HAP-1 (cell line): ENCODE measurements around the gene LRCH1.

ENCODE experiments used
- DNase-seq, 2 experiments: peaks; one replicate each; pipeline ENCODE4 v3.0.0-alpha.2; 2016 to 2020; ENCODE audit warnings: low spot score in 2 of 2
- H3K27me3 ChIP-seq: fragments of 250-450 bp; sonication (Bioruptor Pico); 2 replicates; pipeline ENCODE4 v1.5.1; 2020; ENCODE audit warnings: low read depth, mild to moderate bottlenecking, moderate library complexity
- H3K36me3 ChIP-seq: fragments of 250-450 bp; sonication (Bioruptor Pico); replicated peaks from 2 replicates; pipeline ENCODE4 v1.5.1; 2020; ENCODE audit warnings: mild to moderate bottlenecking
- H3K4me1 ChIP-seq: fragments of 250-450 bp; sonication (Bioruptor Pico); 2 replicates; pipeline ENCODE4 v1.5.1; 2020; ENCODE audit warnings: mild to moderate bottlenecking
- H3K4me3 ChIP-seq: fragments of 250-450 bp; sonication (Bioruptor Pico); 2 replicates; pipeline ENCODE4 v1.5.1; 2020; ENCODE audit warnings: mild to moderate bottlenecking, moderate library complexity
- H3K9me3 ChIP-seq: fragments of 250-450 bp; sonication (Bioruptor Pico); 2 replicates; pipeline ENCODE4 v1.5.1; 2020; ENCODE audit warnings: mild to moderate bottlenecking, moderate library complexity
- in situ Hi-C: fragments of 300-500 bp; cut with MboI; formaldehyde crosslinking; loops from 3 replicates; pipeline ENCODE4 v1.14.3; 2020; ENCODE audit warnings: low sequenced_read_pairs, inconsistent platforms, mixed read lengths

LRCH1 gene

DNA sequence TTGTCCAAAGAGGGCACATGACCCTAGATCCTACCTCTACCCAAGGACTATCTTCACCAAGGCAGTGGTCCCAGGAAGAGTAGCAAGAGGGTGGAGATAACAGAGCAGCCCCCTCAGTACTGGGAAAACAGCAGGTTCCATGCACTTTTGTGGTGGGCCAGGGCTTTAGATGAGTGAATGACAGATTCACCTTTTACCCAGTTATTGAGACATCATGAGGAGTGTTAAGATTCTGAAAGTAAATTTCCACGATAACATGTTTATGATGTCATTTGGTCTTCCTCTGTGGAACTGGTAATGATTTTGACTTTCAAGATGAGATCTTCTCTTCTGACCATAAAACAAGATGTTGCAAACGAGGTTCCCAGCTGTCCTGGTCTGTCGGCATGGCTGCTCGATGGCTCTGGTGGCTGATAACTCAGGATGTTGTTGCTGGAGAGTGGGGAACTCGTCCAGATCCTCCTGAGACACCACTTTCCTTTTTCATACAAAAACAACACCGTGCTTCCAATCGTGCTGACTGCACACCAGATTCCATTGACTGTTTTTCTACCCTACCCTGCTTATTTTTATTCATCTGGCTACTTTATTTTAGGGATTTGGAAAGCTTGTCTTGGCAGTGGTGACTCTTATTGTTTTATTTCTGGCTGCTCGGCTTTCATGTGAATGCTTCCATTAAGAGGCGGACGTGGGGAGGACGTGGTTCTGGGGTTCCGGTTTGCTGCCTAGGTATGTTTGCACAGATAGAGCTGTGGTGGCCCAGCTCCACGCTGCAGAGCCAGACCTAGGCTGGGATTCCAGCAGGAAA, 88.5 kb downstream of the LRCH1 start:
- no peak for DNase-seq
- in situ Hi-C loops = no loop called here
- Histone ChIP-seq H3K9me3 (no peaks in the 10 kb centered on the region), H3K27me3 (no peaks in the 10 kb centered on the region), H3K4me3 (no peak overlapping the region), H3K36me3 (no peaks in the 10 kb centered on the region), H3K4me1 (no peaks in the 10 kb centered on the region; the same call in 1 of the 2 replicates)

DNA sequence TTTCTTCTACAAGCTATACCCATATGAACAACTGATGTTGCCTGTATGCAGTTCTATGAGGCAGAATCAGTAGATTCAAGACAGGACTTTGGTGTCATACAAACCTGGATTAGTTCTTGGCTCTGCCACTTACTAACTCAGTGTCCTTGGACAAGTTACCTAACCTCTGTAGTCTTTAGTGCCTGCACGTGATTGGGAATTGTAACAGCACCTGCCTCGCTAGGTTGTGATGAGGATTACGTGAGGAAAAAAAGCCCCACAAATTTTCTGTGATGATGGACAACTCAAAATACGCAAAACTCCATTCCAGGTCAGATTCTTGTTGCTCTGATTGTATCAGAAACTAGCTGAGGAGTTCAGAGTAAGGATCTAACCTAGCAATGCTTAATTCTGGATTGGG, 89.3 kb downstream of the LRCH1 start:
- Histone ChIP-seq H3K4me3 (no peak overlapping the region), H3K36me3 (no peaks in the 10 kb centered on the region), H3K4me1 (peaks cover 3% of the 10 kb centered on the region), H3K9me3 (no peaks in the 10 kb centered on the region), H3K27me3 (no peaks in the 10 kb centered on the region)
- in situ Hi-C loops = no loop called here
- no peak for DNase-seq

DNA sequence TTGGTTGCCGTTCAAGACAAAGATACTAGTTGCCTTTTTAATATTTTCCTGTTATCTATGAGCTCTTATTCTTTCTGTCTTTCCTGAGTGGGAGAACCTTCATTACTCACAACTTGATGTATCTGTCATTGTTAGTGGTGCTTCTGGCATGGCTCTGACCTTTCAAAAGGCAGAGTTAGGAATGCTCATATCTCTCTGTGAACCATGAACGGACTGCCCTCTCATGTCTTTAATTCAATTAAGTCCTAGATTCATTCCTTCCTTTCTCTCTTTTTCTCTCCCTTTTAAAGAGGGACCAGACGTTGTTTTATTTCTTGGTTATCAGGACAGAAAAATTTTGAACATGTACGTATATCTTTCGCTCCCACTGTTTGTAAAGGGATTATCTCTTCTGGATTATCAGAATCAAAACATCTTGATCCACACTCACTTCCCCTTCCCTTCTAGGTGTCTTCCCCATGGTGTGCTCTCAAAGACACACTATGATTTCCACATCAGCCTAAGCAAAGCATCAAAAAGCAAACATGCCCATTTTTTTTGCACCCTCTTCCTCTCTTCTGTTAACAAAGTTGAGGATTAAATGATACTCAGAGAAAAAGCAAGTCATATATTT, 90.3 kb downstream of the LRCH1 start:
- no peak for DNase-seq
- H3K36me3 ChIP-seq = no peaks in the 10 kb centered on the region
- H3K27me3 ChIP-seq = no peaks in the 10 kb centered on the region
- H3K4me3 ChIP-seq = no peak overlapping the region
- peaks cover 11% of the 10 kb centered on the region for H3K4me1 ChIP-seq
- H3K9me3 ChIP-seq = no peaks in the 10 kb centered on the region
- in situ Hi-C loops = no loop called here

DNA sequence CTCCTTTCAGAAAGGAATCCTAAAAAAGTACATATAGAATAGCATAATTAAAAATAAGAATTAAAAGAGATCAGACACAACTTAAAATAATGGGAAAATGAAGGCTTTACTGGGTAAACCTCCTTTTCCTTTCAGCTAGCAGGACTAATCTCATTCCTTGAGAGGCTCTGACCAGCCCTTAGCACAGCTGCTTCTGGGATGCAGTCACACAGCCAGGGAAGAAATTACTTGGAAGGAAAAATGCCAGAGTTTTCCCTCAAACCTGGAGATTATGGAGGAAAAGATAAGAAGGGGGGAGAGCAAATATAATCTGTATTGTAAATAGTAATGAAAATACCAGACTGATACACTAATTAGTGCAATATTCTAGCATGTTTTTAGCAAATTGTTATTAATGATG, 91.8 kb downstream of the LRCH1 start:
- no peaks in the 10 kb centered on the region for H3K36me3 ChIP-seq
- no peaks in the 10 kb centered on the region for H3K27me3 ChIP-seq
- H3K4me1 ChIP-seq = peaks cover 12% of the 10 kb centered on the region
- no peak overlapping the region for H3K4me3 ChIP-seq
- no peak for DNase-seq
- H3K9me3 ChIP-seq = no peaks in the 10 kb centered on the region
- in situ Hi-C loops = no loop called here

DNA sequence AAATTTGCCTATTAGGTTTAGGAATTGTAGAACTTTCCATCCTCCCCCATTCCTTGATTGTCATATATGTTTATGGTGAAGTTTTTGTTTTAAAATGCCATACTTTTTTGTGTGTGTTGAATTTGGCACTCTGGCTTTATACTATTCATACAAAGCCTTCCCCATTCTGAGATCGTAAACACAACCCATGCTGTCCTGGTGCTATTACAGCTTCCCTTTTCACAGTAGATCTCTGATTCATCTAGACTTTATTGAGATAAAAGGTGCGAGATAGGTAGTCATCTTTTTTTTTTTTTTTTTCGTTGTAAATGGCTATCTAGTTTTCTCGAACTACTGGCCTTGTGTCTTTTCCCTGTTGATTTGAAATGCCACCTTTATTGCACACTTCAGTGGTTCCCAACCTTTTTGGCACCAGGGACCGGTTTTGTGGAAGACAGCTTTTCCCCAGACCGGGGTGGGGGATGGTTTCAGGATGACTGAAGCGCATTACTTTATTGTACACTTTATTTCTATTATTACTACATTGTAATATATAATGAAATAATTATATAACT, 94.6 kb downstream of the LRCH1 start:
- H3K9me3 ChIP-seq = no peaks in the 10 kb centered on the region
- no peak for DNase-seq
- H3K27me3 ChIP-seq = no peaks in the 10 kb centered on the region
- no peak overlapping the region for H3K4me3 ChIP-seq
- no peaks in the 10 kb centered on the region for H3K36me3 ChIP-seq
- in situ Hi-C loops = no loop called here
- peaks cover 12% of the 10 kb centered on the region for H3K4me1 ChIP-seq

DNA sequence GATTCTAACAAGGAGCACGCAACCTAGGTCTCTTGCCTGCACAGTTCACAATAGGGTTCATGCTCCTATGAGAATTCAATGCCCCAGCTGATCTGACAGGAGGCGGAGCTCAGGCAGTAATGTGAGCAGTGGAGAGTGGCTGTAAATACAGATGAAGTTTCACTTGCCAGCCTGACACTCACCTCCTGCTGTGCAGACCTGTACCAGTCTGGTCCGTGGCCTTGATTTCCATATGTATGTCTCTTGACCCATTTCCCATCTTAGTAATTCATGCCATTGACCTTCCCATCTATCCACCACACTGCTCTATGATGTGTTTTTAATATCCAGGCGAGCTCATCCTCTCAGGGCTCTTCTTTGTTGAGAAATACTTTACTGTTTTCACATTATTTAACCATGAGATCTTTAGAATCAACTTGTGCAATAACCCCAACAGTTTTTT, 95.2 kb downstream of the LRCH1 start:
- DNase-seq = peak; percentile 33 to 74
- H3K4me3 ChIP-seq = no peak overlapping the region
- H3K27me3 ChIP-seq = no peaks in the 10 kb centered on the region
- no peaks in the 10 kb centered on the region for H3K9me3 ChIP-seq
- H3K4me1 ChIP-seq = peaks cover 12% of the 10 kb centered on the region
- in situ Hi-C loops = no loop called here
- H3K36me3 ChIP-seq = no peaks in the 10 kb centered on the region

DNA sequence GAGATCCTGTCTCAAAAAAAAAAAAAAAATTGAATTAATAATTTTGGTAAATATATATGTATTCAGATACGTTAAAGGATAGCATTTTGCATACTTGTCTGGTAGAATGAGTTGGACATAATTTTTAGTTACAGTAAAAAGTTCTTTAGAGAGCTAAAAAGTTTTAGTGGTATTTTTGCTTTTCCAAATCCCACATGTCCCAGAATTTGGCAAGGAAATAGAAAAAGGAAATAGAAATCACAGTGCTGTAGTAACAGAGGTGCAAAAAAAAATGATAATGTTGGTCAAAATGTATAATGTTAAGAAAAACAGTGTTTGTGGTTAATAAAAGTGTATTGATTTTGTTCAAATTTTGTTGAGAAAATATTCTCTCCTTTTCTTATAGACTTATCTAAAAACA, 96.8 kb downstream of the LRCH1 start:
- H3K27me3 ChIP-seq = no peaks in the 10 kb centered on the region

DNA sequence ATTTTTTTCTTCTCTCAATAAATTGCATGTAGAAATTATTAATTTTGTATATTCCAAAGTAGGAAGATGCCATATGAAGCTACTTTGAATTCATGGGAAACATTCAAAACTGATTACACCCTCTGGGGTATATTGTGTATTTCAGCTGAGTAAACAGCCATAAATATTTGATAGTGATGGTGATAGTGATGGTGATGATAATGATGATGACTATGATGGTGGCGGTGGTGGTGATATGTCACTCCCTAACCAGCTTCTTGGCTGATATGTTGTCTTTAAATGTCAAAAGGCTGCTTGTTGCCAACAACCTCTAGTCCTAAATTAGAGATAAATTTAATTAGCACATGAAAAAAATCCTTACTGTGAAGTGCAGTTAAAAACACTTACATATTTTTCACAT, 102.0 kb downstream of the LRCH1 start:
- no peak overlapping the region for H3K4me3 ChIP-seq
- peaks cover 5% of the 10 kb centered on the region for H3K4me1 ChIP-seq
- DNase-seq = no peak
- no peaks in the 10 kb centered on the region for H3K9me3 ChIP-seq
- H3K27me3 ChIP-seq = no peaks in the 10 kb centered on the region
- H3K36me3 ChIP-seq = no peaks in the 10 kb centered on the region
- in situ Hi-C loops = no loop called here

More for the DNA sequence above, 96.8 kb downstream of the LRCH1 start:
- DNase-seq = no peak
- peaks cover 12% of the 10 kb centered on the region for H3K4me1 ChIP-seq
- in situ Hi-C loops = no loop called here
- no peaks in the 10 kb centered on the region for H3K36me3 ChIP-seq
- H3K4me3 ChIP-seq = no peak overlapping the region
- no peaks in the 10 kb centered on the region for H3K9me3 ChIP-seq

DNA sequence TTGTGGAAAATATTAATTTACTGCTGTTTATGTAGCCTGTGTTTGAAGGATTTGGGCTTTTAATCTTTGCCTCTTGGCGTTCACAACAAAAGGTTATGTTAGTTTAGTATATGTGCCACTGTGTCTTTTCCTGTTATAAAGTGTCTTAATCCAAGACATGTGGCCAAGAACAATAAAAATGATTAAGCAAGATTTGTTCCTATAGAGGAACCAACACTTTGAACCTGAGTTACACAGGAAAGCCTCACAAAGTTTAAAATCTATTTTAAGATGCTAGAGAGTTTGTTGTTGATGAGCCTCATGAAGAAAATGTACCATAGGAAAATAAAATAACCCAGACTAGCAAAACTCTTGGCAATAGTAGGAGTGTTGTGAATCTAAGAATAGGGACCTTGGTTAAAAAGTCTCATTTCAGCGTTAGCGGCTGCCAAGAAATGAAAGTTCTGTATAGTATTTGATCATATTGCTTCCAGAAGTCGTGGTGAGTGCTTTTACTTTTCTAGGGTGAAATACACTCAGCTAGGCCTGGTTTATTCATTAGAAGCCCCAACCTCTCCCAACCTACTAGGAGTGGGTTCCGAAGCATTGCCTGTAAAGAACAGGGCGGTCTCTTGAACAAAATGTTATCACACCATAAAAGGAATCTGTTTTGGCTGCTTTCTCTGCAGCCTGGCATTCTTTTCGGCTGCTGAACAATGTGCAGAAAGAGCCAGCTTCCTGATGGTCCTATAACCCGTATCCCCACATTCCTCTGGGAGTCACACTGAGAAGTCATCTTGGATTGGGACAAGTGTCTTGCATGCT, 102.6 kb downstream of the LRCH1 start:
- Histone ChIP-seq H3K9me3 (no peaks in the 10 kb centered on the region), H3K4me3 (no peak overlapping the region), H3K27me3 (no peaks in the 10 kb centered on the region), H3K36me3 (no peaks in the 10 kb centered on the region), H3K4me1 (peaks cover 5% of the 10 kb centered on the region)
- no peak for DNase-seq
- in situ Hi-C loops = no loop called here

DNA sequence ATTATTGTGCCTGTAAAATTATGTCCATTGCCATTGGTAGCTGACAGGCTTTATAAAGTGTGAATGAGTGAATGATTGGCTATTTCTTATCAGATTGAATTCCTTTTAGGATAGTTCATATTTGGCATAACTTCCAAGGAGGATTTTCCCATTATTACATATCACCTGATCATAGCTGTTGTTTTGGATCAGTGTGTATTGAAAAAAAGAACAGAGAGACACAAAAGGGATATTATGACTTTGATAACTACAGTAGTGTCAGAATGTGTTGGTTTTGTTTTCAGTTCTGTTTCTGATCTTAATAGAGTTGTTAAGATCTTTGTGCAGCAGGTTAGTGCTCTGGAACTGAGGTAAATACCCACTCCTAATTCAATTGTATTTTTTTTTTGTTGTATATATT, 103.8 kb downstream of the LRCH1 start:
- Histone ChIP-seq H3K4me3 (no peak overlapping the region), H3K9me3 (no peaks in the 10 kb centered on the region), H3K27me3 (no peaks in the 10 kb centered on the region), H3K36me3 (no peaks in the 10 kb centered on the region), H3K4me1 (peaks cover 5% of the 10 kb centered on the region)
- no peak for DNase-seq
- in situ Hi-C loops = no loop called here

DNA sequence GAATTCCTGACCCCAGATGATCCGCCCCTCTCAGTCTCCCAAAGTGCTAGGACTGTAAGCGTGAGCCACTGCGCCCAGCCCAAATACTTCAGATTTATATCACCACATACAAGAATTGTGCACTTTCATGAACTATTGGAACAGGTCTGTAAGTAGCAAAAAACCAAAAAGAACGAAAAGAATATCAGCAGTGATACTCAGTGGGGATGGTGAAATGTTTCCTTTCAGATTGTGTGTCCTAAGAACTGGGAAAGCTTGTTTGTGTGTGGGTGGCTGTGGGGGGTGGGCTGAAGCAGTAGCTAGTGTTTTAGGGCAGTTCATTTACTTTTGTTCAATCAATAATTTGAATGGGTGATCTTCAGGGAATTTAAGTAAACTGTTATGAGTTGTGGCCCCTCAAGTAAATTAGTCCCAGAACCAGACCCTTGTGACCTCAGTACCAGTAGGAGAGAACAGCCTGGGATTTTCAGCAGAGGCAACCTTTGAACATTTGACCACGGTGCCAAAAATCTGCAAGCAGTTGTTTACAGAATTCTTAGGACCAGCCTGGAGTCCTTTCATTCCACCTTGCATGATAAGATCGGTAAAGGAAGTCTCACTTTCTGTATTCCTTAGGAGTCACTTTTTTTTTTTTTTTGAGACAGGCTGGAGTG, 106.6 kb downstream of the LRCH1 start:
- Histone ChIP-seq H3K27me3 (no peaks in the 10 kb centered on the region), H3K36me3 (no peaks in the 10 kb centered on the region), H3K4me1 (peaks cover 5% of the 10 kb centered on the region), H3K9me3 (no peaks in the 10 kb centered on the region), H3K4me3 (no peak overlapping the region)
- no peak for DNase-seq
- in situ Hi-C loops = no loop called here

DNA sequence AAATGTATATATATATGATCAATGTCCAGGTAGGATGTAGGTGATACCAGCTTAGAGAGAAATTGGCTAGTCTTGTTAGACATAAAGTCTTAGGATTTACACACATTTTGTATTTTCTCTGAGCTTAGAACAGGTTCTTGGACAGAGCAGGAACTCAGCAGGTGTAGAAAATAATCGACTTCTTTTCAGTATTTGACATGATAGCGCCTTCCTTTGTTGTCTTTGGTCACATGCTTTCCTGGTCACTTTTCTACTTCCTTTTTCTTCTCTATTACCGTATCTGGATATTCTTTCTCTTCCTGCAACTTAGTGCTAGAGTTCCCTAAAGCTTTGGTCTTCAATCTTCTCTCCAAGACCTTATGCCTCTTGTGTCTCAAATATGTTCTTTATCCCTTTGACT, 107.4 kb downstream of the LRCH1 start:
- no peaks in the 10 kb centered on the region for H3K36me3 ChIP-seq
- H3K4me3 ChIP-seq = no peak overlapping the region
- no peaks in the 10 kb centered on the region for H3K9me3 ChIP-seq
- DNase-seq = no peak
- peaks cover 2% of the 10 kb centered on the region for H3K4me1 ChIP-seq
- no peaks in the 10 kb centered on the region for H3K27me3 ChIP-seq
- in situ Hi-C loops = no loop called here

DNA sequence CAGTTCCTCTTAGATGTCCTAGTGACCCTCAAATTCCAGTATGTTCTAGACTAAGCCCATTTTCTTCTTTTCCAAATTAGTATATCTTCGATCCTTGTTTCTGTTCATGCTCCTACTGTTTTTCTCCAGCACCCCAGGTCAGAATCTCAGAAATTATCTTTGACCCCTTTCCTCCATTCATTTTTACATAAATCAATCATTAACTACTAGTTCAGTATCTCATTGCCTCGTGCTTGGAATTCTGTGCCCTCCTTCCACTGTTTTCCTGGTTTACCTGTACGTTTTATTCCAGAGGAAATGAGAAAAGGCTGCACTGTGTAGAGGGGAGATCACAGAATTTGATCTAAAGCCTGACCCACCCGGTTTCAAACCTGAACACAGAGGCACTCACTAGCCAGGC, 107.9 kb downstream of the LRCH1 start:
- no peaks in the 10 kb centered on the region for H3K9me3 ChIP-seq
- no peaks in the 10 kb centered on the region for H3K36me3 ChIP-seq
- no peaks in the 10 kb centered on the region for H3K4me1 ChIP-seq
- H3K27me3 ChIP-seq = no peaks in the 10 kb centered on the region
- H3K4me3 ChIP-seq = no peak overlapping the region
- in situ Hi-C loops = no loop called here
- no peak for DNase-seq
